ENCODE data around the gene KIF5C.

DNA sequence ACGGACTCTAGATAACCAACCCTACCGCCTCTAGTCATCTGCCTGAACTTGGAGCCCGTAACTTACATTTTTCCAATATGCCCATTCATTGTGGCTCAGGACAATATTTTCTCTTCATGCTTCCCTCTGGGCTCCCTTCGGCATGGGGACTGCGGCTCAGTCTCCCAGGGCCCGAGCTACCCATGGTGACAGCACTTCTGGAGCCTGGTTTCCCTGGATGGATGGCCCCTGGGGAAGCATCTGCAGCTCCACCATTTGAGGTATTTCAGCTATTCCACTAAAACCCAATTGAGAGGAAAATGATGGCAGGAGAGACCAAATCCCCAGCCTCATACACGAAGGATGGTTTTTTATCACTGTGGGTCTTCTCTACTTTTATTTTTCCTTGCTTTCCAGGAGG, 74.3 kb downstream of the KIF5C start:
- TF ChIP-seq, protein P1, sequence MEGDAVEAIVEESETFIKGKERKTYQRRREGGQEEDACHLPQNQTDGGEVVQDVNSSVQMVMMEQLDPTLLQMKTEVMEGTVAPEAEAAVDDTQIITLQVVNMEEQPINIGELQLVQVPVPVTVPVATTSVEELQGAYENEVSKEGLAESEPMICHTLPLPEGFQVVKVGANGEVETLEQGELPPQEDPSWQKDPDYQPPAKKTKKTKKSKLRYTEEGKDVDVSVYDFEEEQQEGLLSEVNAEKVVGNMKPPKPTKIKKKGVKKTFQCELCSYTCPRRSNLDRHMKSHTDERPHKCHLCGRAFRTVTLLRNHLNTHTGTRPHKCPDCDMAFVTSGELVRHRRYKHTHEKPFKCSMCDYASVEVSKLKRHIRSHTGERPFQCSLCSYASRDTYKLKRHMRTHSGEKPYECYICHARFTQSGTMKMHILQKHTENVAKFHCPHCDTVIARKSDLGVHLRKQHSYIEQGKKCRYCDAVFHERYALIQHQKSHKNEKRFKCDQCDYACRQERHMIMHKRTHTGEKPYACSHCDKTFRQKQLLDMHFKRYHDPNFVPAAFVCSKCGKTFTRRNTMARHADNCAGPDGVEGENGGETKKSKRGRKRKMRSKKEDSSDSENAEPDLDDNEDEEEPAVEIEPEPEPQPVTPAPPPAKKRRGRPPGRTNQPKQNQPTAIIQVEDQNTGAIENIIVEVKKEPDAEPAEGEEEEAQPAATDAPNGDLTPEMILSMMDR (IDR thresholded peaks at IDR 0.05 in 4 of 5, conservative IDR thresholded peaks at IDR 0.05 in 1 of 5) = no peak
- TF ChIP-seq POLR2A (IDR thresholded peaks at IDR 0.05) = no peak

All from gastrocnemius medialis (tissue), 4 donors.